HepG2 (cell line): ENCODE results near the gene RAB30. TPM values are rescaled to one million over a fixed set of nuclear protein-coding genes. Genes with fewer than 3 reads are reported as not detected.

Source experiments
- BCL3 ChIP-seq: sonication (generic); formaldehyde crosslinking; IDR thresholded peaks from 2 replicates; pipeline ENCODE4 v1.5.1; 2020; ENCODE audit warnings: mild to moderate bottlenecking, missing genetic modification reagents, moderate library complexity
- BCLAF1 ChIP-seq: fragments of 450-650 bp; IDR thresholded peaks from 2 replicates; pipeline ENCODE4 v1.6.1; 2017; ENCODE audit warnings: mild to moderate bottlenecking
- CHD4 ChIP-seq: fragments of 200-600 bp; sonication (generic); IDR thresholded peaks from 2 replicates; pipeline ENCODE4 v1.7.0; 2017; ENCODE audit warnings: mild to moderate bottlenecking, low read length, borderline replicate concordance
- CREB1 ChIP-seq, 2 experiments: fragments of 450-650 bp in 1 of 2; IDR thresholded peaks; 2 replicates each; pipeline ENCODE4 v1.6.1; 2016 to 2017; ENCODE audit warnings: control low read depth in 1 of 2, mild to moderate bottlenecking in 1 of 2, missing compliant biosample characterization in 1 of 2, missing genetic modification characterization in 1 of 2
- DMAP1 ChIP-seq: IDR thresholded peaks from 2 replicates; pipeline ENCODE4 v1.6.1; 2016
- DNMT1 ChIP-seq: sonication (generic); formaldehyde crosslinking; IDR thresholded peaks from 2 replicates; pipeline ENCODE4 v1.5.1; 2020; ENCODE audit warnings: mild to moderate bottlenecking, missing genetic modification reagents
- GATAD1 ChIP-seq: IDR thresholded peaks from 2 replicates; pipeline ENCODE4 v1.6.1; 2016; ENCODE audit warnings: missing genetic modification reagents, missing compliant biosample characterization
- HOXA5 ChIP-seq: sonication (generic); formaldehyde crosslinking; IDR thresholded peaks from 2 replicates; pipeline ENCODE4 v1.4.0; 2020; ENCODE audit warnings: missing genetic modification reagents
- JDP2 ChIP-seq: sonication (generic); formaldehyde crosslinking; IDR thresholded peaks from 2 replicates; pipeline ENCODE4 v1.8.1; 2022; ENCODE audit warnings: missing genetic modification reagents, borderline replicate concordance
- MAX ChIP-seq: IDR thresholded peaks from 2 replicates; pipeline ENCODE4 v1.6.1; 2012; ENCODE audit warnings: inconsistent platforms
- MEIS2 ChIP-seq: sonication (generic); formaldehyde crosslinking; IDR thresholded peaks from 2 replicates; pipeline ENCODE4 v1.9.0; 2021; ENCODE audit warnings: mild to moderate bottlenecking, missing genetic modification reagents
- NFRKB ChIP-seq: fragments of 450-650 bp; IDR thresholded peaks from 2 replicates; pipeline ENCODE4 v1.6.1; 2017
- NRL ChIP-seq: sonication (generic); formaldehyde crosslinking; IDR thresholded peaks from 2 replicates; pipeline ENCODE4 v1.5.0; 2020; ENCODE audit warnings: missing genetic modification reagents, mild to moderate bottlenecking, moderate library complexity, borderline replicate concordance
- PCBP2 ChIP-seq: fragments of 200-400 bp; formaldehyde crosslinking; optimal IDR thresholded peaks from 2 replicates; pipeline ENCODE3; 2018; ENCODE audit warnings: low read length, low read depth; ENCODE audit not compliant: poor library complexity, severe bottlenecking
- POLR2G ChIP-seq: fragments of 200-400 bp; formaldehyde crosslinking; IDR thresholded peaks from 2 replicates; pipeline ENCODE4 v1.6.1; 2018; ENCODE audit warnings: mild to moderate bottlenecking, low read depth, low read length, moderate library complexity
- PRDM4 ChIP-seq: sonication (generic); formaldehyde crosslinking; IDR thresholded peaks from 2 replicates; pipeline ENCODE4 v1.9.0; 2021; ENCODE audit warnings: missing genetic modification reagents, borderline replicate concordance
- SMC3 ChIP-seq: IDR thresholded peaks from 2 replicates; pipeline ENCODE4 v1.6.1; 2011; ENCODE audit warnings: low read length, improper control_type of control experiment
- SP4 ChIP-seq: sonication (generic); formaldehyde crosslinking; IDR thresholded peaks from 2 replicates; pipeline ENCODE4 v1.8.1; 2023; ENCODE audit warnings: mild to moderate bottlenecking, missing genetic modification reagents
- THAP7 ChIP-seq: sonication (generic); formaldehyde crosslinking; IDR thresholded peaks from 2 replicates; pipeline ENCODE4 v1.8.1; 2023; ENCODE audit warnings: mild to moderate bottlenecking, missing genetic modification reagents
- U2AF1 ChIP-seq: fragments of 200-400 bp; formaldehyde crosslinking; optimal IDR thresholded peaks from 2 replicates; pipeline ENCODE3; 2017; ENCODE audit warnings: mild to moderate bottlenecking, low read depth, low read length
- ZFP82 ChIP-seq: sonication (generic); formaldehyde crosslinking; IDR thresholded peaks from 2 replicates; pipeline ENCODE4 v1.5.1; 2020; ENCODE audit warnings: mild to moderate bottlenecking, missing genetic modification reagents, borderline replicate concordance
- ZNF251 ChIP-seq: sonication (generic); formaldehyde crosslinking; IDR thresholded peaks from 2 replicates; pipeline ENCODE4 v1.9.0; 2021; ENCODE audit warnings: mild to moderate bottlenecking, missing genetic modification reagents
- ZNF260 ChIP-seq: sonication (generic); formaldehyde crosslinking; IDR thresholded peaks from 2 replicates; pipeline ENCODE4 v1.4.0; 2020; ENCODE audit warnings: missing genetic modification reagents, low read depth, mild to moderate bottlenecking, borderline replicate concordance
- ZNF549 ChIP-seq: sonication (generic); formaldehyde crosslinking; IDR thresholded peaks from 2 replicates; pipeline ENCODE4 v1.5.0; 2020; ENCODE audit warnings: missing genetic modification reagents
- polyA plus RNA-seq, 8 experiments: library from polyadenylated mRNA; depleted of rRNA in 3 of 8; stranded (reverse) in 7 of 8; unstranded in 1 of 8; fragments of >200 nt; fragmentation: Illumina TruSeq in 4 of 8; extraction: Trizol in 4 of 8; gene quantifications; 2 replicates each; pipeline versions ENCODE4 v1.2.1 to v1.2.3, GENCODE V29; 2011 to 2016; ENCODE audit warnings: low read depth in 4 of 8, missing spikeins in 1 of 8, mixed read lengths in 1 of 8; ENCODE audit not compliant: insufficient read depth in 1 of 8
- total RNA-seq, 5 experiments: library from RNA; depleted of rRNA; stranded (reverse); fragments of >200 nt; fragmentation: Illumina TruSeq; extraction: Trizol; gene quantifications; 2 replicates each; pipeline ENCODE4 v1.2.3, GENCODE V29; 2016; ENCODE audit warnings: low read depth in 1 of 5

Gene RAB30
- total and polyA plus RNA-seq, 2 of the 13 experiments (the other 11 are each of a cell fraction or from before 2014, with no cell fraction given): 3.7 to 5.0 TPM

- TF ChIP-seq PRDM4: no peak
- no peak for TF ChIP-seq THAP7
- no peak for TF ChIP-seq SP4 (CRISPR knock-in tag)
- TF ChIP-seq DMAP1: no peak
- TF ChIP-seq ZNF549: no peak
- TF ChIP-seq BCL3 (CRISPR knock-in tag): no peak
- TF ChIP-seq PCBP2: no peak
- peak; percentile 62; the same call in 1 of the 2 replicates for TF ChIP-seq MEIS2
- TF ChIP-seq NRL: no peak
- no peak for TF ChIP-seq ZNF251 (CRISPR knock-in tag)
- TF ChIP-seq BCLAF1: no peak
- TF ChIP-seq CHD4: peak; percentile 74; the same call in 1 of the 2 replicates
- TF ChIP-seq MAX: peak; percentile 40
- no peak for TF ChIP-seq DNMT1 (CRISPR knock-in tag)
- TF ChIP-seq ZNF260: no peak
- TF ChIP-seq POLR2G: 0 out of 2 replicates have a peak, but pooled peaks have one; percentile 44
- no peak for TF ChIP-seq U2AF1
- no peak for TF ChIP-seq CREB1 (IDR thresholded peaks at IDR 0.05)
- no peak for TF ChIP-seq CREB1 (CRISPR knock-in tag; IDR thresholded peaks at IDR 0.05)
- TF ChIP-seq ZFP82: no peak
- no peak for TF ChIP-seq JDP2 (CRISPR knock-in tag)
- no peak for TF ChIP-seq NFRKB
- peak; percentile 36; the same call in 1 of the 2 replicates for TF ChIP-seq GATAD1 (CRISPR knock-in tag)
- TF ChIP-seq HOXA5 (CRISPR knock-in tag): peak; percentile 44; the same call in 1 of the 2 replicates
- TF ChIP-seq SMC3: peak; percentile 1; the same call in 1 of the 2 replicates
These were observed 63.7 kb downstream of the RAB30 start (continued) for GRCh38 chr11:83007909-83008580.
